ENCODE data around the gene RNU6-1.
A peak's percentile ranks its signal among the peaks of the same experiment; 100 is the strongest.

RNU6-1 gene

GRCh38 chr15:67832897-67833709, 6.7 kb downstream of the RNU6-1 start:
- no peak for DNase-seq

GRCh38 chr15:67832031-67832551, 7.8 kb downstream of the RNU6-1 start:
- DNase-seq = peak; percentile 53

DNA sequence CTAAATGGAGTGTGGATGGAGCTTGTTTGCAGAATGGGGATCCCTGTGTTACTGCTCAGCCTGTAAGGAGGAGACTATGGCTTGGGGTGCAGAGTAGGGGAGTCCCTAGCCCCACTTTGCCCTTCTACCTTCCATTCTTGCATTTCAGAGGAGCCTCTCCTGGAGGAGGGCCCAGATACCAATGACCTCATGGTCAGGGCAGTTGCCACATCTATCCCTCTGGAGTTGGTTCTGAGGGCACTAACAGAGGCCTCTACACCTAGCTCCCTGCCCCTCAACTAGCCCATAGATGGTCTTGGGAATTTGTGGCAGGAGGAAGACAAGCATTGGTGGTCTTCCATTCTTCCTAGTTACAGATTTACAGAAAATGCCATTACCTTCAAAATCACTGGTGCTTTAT, 8.5 kb downstream of the RNU6-1 start:
- DNase-seq = no peak

GRCh38 chr15:67829647-67830504, 10.0 kb downstream of the RNU6-1 start:
- DNase-seq = no peak

- no peak for DNase-seq
Observed at GRCh38 chr15:67828969-67829646, 10.7 kb downstream of the RNU6-1 start.

GRCh38 chr15:67828278-67828968, 11.4 kb downstream of the RNU6-1 start:
- no peak for DNase-seq

- DNase-seq = no peak
Observed at GRCh38 chr15:67827562-67828277, 12.1 kb downstream of the RNU6-1 start.

DNA sequence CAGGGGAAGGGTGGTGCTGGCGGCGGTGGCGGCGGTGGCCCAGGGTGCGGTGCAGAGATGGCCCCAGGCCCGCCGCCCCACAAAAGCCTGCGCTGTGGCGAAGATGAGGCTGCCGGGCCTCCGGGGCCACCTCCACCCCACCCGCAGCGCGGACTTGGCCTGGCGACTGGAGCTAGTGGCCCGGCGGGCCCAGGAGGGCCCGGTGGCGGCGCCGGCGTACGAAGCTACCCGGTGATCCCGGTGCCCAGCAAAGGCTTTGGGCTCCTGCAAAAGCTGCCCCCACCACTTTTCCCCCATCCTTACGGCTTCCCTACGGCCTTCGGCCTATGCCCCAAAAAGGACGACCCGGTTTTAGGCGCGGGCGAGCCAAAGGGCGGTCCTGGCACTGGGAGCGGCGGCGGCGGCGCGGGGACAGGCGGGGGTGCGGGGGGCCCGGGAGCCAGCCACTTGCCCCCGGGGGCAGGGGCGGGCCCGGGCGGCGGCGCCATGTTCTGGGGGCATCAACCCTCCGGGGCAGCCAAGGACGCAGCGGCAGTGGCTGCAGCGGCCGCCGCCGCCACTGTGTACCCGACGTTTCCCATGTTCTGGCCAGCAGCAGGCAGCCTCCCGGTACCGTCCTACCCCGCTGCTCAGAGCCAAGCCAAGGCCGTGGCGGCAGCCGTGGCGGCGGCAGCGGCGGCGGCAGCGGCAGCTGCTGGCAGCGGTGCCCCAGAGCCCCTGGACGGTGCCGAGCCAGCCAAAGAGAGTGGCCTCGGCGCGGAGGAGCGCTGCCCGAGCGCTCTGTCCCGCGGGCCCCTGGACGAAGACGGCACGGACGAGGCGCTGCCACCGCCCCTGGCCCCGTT, 12.9 kb downstream of the RNU6-1 start:
- DNase-seq = no peak

DNA sequence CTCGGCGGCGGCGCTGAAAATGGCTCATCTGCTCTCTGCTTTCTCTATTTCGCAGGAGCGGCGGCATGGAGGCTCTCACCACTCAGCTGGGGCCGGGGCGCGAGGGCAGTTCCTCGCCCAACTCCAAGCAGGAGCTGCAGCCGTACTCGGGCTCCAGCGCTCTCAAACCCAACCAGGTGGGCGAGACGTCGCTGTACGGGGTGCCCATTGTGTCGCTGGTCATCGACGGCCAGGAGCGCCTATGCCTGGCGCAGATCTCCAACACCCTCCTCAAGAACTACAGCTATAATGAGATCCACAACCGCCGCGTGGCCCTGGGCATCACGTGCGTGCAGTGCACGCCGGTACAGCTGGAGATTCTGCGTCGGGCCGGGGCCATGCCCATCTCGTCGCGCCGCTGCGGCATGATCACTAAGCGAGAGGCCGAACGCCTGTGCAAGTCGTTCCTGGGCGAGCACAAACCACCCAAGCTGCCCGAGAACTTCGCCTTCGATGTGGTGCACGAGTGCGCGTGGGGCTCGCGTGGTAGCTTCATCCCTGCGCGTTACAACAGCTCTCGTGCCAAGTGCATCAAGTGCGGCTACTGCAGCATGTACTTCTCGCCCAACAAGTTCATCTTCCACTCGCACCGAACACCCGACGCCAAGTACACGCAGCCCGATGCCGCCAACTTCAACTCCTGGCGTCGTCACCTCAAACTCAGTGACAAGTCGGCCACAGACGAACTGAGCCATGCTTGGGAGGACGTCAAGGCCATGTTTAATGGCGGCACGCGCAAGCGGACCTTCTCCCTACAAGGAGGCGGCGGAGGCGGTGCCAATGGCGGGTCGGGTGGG, 13.7 kb downstream of the RNU6-1 start:
- DNase-seq = no peak

GRCh38 chr15:67824976-67825880, 14.6 kb downstream of the RNU6-1 start, which contains the start of gene SKOR1:
Gene SKOR1, plus strand, starts transcription at chr15:67825509. Its CDS starts 94 bp downstream, at chr15:67825603.
- DNase-seq = no peak

- DNase-seq = no peak
Observed at GRCh38 chr15:67824197-67824968, 15.5 kb downstream of the RNU6-1 start.

DNA sequence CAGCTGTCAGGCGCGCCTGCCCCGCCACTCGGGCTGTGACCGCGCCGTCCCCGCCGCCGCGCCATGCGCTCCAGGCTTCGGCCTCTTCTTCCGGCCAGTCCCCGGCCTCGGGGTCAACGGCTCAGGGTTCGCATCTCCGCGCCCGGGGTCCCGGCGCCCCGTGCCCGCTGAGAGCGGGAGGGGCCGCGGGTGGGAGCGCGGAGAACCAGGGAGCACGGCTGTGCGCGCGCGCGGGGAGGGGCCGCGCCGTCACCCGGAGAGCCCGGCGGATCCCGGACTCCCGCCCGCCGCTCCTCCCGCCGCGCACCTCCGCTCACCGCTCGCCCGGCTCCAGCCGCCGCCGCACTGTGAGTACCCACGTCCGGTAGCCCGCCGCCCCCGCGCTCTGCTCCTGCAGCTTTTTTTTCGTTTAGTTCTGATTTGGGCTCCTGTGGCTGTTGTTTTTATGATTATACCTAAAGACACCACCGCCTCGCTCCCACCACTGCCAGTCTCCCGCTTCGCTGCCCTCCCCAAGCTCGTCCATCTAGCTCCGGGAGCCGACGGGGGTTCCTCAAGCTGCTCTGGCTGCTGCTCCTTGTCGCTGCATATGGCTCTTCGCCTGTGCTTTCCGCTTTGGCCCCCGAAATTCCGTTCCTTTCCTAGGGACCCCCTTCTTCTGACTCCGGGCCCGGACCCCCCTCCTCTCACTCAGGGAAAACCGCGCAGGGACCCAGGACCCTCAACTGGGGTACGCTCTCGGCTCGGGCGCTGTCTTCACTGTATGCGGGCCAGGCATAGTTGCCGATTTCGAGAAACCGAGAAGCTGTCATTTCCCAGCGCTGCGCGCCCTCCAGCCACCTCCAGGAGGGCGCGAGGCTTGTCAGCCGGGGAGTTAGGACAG, 16.3 kb downstream of the RNU6-1 start:
- peak; percentile 45 for DNase-seq

DNA sequence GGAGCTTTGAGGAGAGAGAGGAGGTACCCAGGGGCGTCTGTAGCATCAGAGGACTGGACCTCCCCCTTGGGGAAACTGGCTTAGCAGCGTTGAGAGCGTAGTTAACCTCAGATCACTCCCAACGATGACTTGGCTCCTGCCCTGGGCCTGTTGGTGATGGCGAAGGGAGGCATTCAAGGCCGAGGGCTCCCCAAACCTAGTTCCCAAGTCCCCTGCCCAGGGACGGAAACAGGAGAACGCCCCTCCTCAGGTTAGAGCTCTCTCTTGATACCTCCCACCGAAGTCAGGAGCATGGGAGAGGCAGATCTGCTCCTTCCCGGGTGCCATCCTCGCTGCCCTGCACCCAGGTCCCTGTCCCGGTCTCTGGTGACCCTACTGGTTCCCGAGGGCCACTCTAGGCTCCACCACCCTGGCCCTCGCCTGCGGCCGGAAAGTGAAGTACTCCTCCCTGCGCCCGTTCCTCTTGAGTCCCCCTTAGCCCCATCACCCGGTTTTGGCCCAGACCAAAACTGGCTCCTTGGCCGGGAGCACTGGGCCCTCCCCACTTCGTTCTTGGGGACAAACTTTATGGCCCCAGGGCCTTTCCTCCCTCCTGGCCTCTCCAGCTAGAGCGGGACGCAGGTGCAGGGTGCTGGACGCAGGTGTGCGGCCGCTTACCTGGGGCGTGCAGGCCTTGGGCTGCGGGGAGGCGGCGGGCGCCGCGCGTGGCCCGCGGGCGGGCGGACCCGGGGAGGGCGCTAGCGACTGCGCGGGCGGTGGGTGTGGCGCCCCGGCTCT, 17.1 kb downstream of the RNU6-1 start:
- no peak for DNase-seq

DNA sequence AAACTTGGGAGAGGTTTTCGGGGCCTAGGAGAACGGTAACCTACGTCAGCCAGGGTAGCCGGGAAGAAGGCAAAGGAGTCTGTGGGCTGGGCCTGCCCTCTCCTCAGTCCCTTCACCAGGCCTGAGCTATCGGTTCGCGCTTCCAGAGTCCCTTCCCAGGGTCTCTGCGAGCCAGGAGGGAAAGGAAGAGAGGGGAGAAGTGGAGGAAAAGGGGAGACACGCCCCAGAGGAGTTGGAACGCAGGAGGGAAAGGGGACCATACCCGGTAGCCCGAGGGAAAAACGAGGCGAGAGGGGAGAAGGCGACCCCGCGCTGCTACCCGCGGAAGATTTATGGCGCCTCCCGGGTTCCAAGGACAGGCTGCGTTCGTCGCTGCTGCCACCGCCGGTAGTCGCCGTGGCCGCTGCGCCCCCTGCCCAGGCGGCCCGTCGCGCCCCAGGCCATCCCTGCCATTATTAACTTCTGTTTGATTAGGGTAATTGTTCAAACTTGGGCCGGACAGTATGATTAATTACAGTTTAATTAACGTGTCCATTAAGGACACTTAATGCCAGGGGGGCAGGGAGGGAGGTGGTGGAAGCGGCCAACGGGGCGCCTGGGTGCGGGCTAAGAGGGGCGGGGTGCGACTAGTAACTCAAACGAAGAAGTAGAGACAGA, 17.9 kb downstream of the RNU6-1 start:
- no peak for DNase-seq

GRCh38 chr15:67820992-67821783, 18.7 kb downstream of the RNU6-1 start:
- no peak for DNase-seq
